Fibroblast of lung (primary cell): ENCODE data around the gene DGKQ. TPM values are rescaled to one million over a fixed set of nuclear protein-coding genes. Genes with fewer than 3 reads are reported as not detected.

Experiments used
- DNase-seq, 2 donors: peaks; one replicate each; pipeline versions ENCODE4 v3.0.0 to v3.0.0-alpha.2; 2010; ENCODE audit warnings: low read depth in 2 of 2
- H2AFZ ChIP-seq: 2 replicates; pipeline ENCODE4 v1.5.1; 2012; ENCODE audit warnings: low read length, control low read depth, inconsistent platforms
- H3K27ac ChIP-seq: 2 replicates; pipeline ENCODE4 v1.5.1; 2011; ENCODE audit warnings: low read length, control low read depth; ENCODE audit not compliant: insufficient read depth
- H3K27me3 ChIP-seq: 2 replicates; pipeline ENCODE4 v1.5.1; 2011; ENCODE audit warnings: mild to moderate bottlenecking, low read length; ENCODE audit not compliant: control insufficient read depth, insufficient read depth
- H3K36me3 ChIP-seq: 2 replicates; pipeline ENCODE4 v1.5.1; 2011; ENCODE audit warnings: low read length; ENCODE audit not compliant: control insufficient read depth, insufficient read depth
- H3K4me1 ChIP-seq: 2 replicates; pipeline ENCODE4 v1.5.1; 2011; ENCODE audit warnings: low read length; ENCODE audit not compliant: control insufficient read depth, insufficient read depth; ENCODE audit errors: extremely low read depth
- H3K4me2 ChIP-seq: 2 replicates; pipeline ENCODE4 v1.5.1; 2011; ENCODE audit warnings: low read length, control low read depth; ENCODE audit not compliant: insufficient read depth; ENCODE audit errors: extremely low read depth
- H3K4me3 ChIP-seq, 4 experiments: fragments of 200-600 bp in 1 of 4; sonication (generic) in 1 of 4; replicated peaks in 1 of 4; 2 replicates each; pipeline ENCODE4 v1.5.1; 2011 to 2016; ENCODE audit warnings: low read length in 4 of 4, low read depth in 3 of 4, mild to moderate bottlenecking in 3 of 4, control low read depth in 2 of 4, inconsistent platforms in 1 of 4, mixed read lengths in 1 of 4; ENCODE audit not compliant: insufficient read depth in 1 of 4; ENCODE audit errors: control extremely low read depth in 1 of 4
- H3K79me2 ChIP-seq: 2 replicates; pipeline ENCODE4 v1.5.1; 2012; ENCODE audit warnings: mild to moderate bottlenecking, low read length, inconsistent platforms; ENCODE audit not compliant: control insufficient read depth, insufficient read depth
- H3K9ac ChIP-seq: 2 replicates; pipeline ENCODE4 v1.5.1; 2011; ENCODE audit warnings: mild to moderate bottlenecking, low read length, control low read depth; ENCODE audit not compliant: insufficient read depth
- H3K9me3 ChIP-seq: 2 replicates; pipeline ENCODE4 v1.5.1; 2012; ENCODE audit warnings: low read depth, low read length; ENCODE audit not compliant: control insufficient read depth, insufficient read depth
- H4K20me1 ChIP-seq: 2 replicates; pipeline ENCODE4 v1.5.1; 2011; ENCODE audit warnings: low read length; ENCODE audit not compliant: control insufficient read depth, insufficient read depth; ENCODE audit errors: extremely low read depth
- EZH2 ChIP-seq: IDR thresholded peaks from 2 replicates; pipeline ENCODE4 v1.5.1; 2012; ENCODE audit warnings: low read length, control low read depth, mild to moderate bottlenecking; ENCODE audit errors: missing control alignments
- polyA plus RNA-seq, 2 donors: library from polyadenylated mRNA; depleted of rRNA in 1 of 2; stranded (reverse) in 1 of 2; unstranded in 1 of 2; fragments of >200 nt; gene quantifications; 2 replicates each; pipeline ENCODE4 v1.2.1, GENCODE V29; 2011 to 2012; ENCODE audit warnings: missing spikeins in 1 of 2
- total RNA-seq: library from RNA; depleted of rRNA; stranded (reverse); fragments of >200 nt; gene quantifications from 2 replicates; pipeline ENCODE4 v1.2.1, GENCODE V29; 2014
- TF ChIP-seq, protein P1 (sequence below), 2 donors: IDR thresholded peaks in 1 of 2; conservative IDR thresholded peaks in 1 of 2; 1 replicate in 1 of 2; 2 replicates in 1 of 2; pipeline ENCODE4 v1.5.1; 2011 to 2012; ENCODE audit warnings: low read length in 2 of 2, control low read depth in 1 of 2, inconsistent platforms in 1 of 2, low read depth in 1 of 2, mild to moderate bottlenecking in 1 of 2

The DGKQ gene
- total and polyA plus RNA-seq, 2 donors (not counting 1 experiment from before 2014, with no cell fraction given), result 2.1 to 13.2 TPM

DNA sequence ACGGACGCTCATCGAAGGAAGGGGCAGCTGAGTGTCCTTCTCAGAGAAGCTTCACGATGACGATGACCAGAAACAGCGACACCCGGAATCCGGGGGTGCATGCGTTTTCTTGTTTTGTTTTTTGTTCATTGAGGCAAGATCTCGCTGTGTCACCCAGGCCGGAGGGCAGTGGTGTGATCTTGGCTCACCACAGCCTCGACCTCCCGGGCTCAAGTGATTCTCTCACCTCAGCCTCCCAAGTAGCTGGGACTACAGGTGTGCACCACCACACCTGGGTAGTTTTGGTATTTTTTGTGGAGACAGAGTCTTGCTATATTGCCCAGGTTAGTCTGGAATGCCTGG lies 19.8 kb downstream of the DGKQ start:
- no peak overlapping the region for H3K4me3 ChIP-seq
- TF ChIP-seq, protein P1, sequence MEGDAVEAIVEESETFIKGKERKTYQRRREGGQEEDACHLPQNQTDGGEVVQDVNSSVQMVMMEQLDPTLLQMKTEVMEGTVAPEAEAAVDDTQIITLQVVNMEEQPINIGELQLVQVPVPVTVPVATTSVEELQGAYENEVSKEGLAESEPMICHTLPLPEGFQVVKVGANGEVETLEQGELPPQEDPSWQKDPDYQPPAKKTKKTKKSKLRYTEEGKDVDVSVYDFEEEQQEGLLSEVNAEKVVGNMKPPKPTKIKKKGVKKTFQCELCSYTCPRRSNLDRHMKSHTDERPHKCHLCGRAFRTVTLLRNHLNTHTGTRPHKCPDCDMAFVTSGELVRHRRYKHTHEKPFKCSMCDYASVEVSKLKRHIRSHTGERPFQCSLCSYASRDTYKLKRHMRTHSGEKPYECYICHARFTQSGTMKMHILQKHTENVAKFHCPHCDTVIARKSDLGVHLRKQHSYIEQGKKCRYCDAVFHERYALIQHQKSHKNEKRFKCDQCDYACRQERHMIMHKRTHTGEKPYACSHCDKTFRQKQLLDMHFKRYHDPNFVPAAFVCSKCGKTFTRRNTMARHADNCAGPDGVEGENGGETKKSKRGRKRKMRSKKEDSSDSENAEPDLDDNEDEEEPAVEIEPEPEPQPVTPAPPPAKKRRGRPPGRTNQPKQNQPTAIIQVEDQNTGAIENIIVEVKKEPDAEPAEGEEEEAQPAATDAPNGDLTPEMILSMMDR (conservative IDR thresholded peaks at IDR 0.05 in 1 of 2, IDR thresholded peaks at IDR 0.05 in 1 of 2; ENCODE audit: low read depth in 1 of 2, low read length in 2 of 2), result no peak
- TF ChIP-seq EZH2, result no peak
- H3K4me1 ChIP-seq, result no peaks in the 10 kb centered on the region
- H4K20me1 ChIP-seq, result no peaks in the 10 kb centered on the region
- DNase-seq, result no peak
- no peak overlapping the region for H3K4me2 ChIP-seq
- no peak overlapping the region for H3K27ac ChIP-seq
- peaks cover 2% of the 10 kb centered on the region for H3K36me3 ChIP-seq
- H3K9me3 ChIP-seq, result no peaks in the 10 kb centered on the region
- H3K79me2 ChIP-seq, result no peaks in the 10 kb centered on the region
- no peaks in the 10 kb centered on the region for H3K27me3 ChIP-seq
- H3K9ac ChIP-seq, result no peak overlapping the region
- H2AFZ ChIP-seq, result no peak overlapping the region

GRCh38 chr4:952881-953573 lies 20.3 kb downstream of the DGKQ start:
- no peaks in the 10 kb centered on the region for H3K27me3 ChIP-seq
- H3K79me2 ChIP-seq, result no peaks in the 10 kb centered on the region
- no peak overlapping the region for H2AFZ ChIP-seq
- no peaks in the 10 kb centered on the region for H4K20me1 ChIP-seq
- H3K36me3 ChIP-seq, result peaks cover 2% of the 10 kb centered on the region
- no peak overlapping the region for H3K4me2 ChIP-seq
- H3K9me3 ChIP-seq, result no peaks in the 10 kb centered on the region
- no peak for TF ChIP-seq EZH2
- TF ChIP-seq, protein P1 (conservative IDR thresholded peaks at IDR 0.05 in 1 of 2, IDR thresholded peaks at IDR 0.05 in 1 of 2; ENCODE audit: low read depth in 1 of 2, low read length in 2 of 2), result no peak
- H3K27ac ChIP-seq, result no peak overlapping the region
- H3K4me3 ChIP-seq, result no peak overlapping the region
- no peak for DNase-seq
- H3K9ac ChIP-seq, result no peak overlapping the region
- no peaks in the 10 kb centered on the region for H3K4me1 ChIP-seq

- Histone ChIP-seq H3K9ac (no peak overlapping the region), H3K4me3 (no peak overlapping the region), H3K4me1 (no peaks in the 10 kb centered on the region), H4K20me1 (no peaks in the 10 kb centered on the region), H3K79me2 (no peaks in the 10 kb centered on the region), H3K36me3 (peaks cover 2% of the 10 kb centered on the region), H3K9me3 (no peaks in the 10 kb centered on the region), H3K4me2 (no peak overlapping the region), H2AFZ (no peak overlapping the region), H3K27ac (no peak overlapping the region), H3K27me3 (no peaks in the 10 kb centered on the region)
- TF ChIP-seq, protein P1 (conservative IDR thresholded peaks at IDR 0.05 in 1 of 2, IDR thresholded peaks at IDR 0.05 in 1 of 2; ENCODE audit: low read depth in 1 of 2, low read length in 2 of 2), result no peak
- no peak for TF ChIP-seq EZH2
- no peak for DNase-seq
Observed at GRCh38 chr4:951594-952468, 21.5 kb downstream of the DGKQ start.
